Measurements from ENCODE around the gene OR5K1. TPM values are rescaled to one million over a fixed set of nuclear protein-coding genes. Genes with fewer than 3 reads are reported as not detected.

The OR5K1 gene
- total RNA-seq, 1 experiment from 2014 or later, result not detected

DNA sequence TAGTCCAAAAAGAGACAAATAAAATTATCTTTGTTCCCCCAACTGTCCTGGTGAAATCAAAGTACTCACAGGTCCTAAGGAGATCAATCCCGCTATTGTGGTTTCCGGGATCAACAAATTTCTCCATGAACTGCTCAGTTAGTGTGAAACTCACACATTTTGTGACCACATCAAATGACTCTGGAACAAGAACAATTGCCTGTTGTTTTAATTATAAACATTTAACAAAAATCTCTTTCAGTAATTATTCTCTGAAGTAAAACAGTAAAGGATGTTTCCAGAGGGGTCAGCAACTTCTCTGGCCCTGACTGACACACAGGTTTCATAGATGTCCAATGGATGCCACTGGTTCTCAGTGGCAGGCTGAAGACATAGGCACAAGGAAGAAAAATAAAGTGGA is 55.8 kb downstream of the OR5K1 start:
- H3K79me2 ChIP-seq (ENCODE audit: insufficient read depth, low read length), result peaks cover 71% of the 10 kb centered on the region
- POLR2A ChIA-PET, result no interaction called here
- no TSS peak for BruUV-seq (replicated peaks)
- CTCF ChIA-PET, result no interaction called here
- H3K4me1 ChIP-seq (ENCODE audit: control insufficient read depth in 1 of 2, insufficient read depth in 2 of 2, low read length in 2 of 2), result peaks cover 66 to 89% of the 10 kb centered on the region in 2 experiments
- H2AFZ ChIP-seq (ENCODE audit: low read depth, low read length, poor library complexity, severe bottlenecking), result no peak overlapping the region
- H3K27me3 ChIP-seq (ENCODE audit: insufficient read depth, low read length), result no peaks in the 10 kb centered on the region
- H3K27ac ChIP-seq (ENCODE audit: low read depth, low read length), result peak overlapping the region; percentile 86
- DNase-seq (ENCODE audit: low read depth, low spot score) (no peak), ATAC-seq (no peak)
- TF ChIP-seq, protein P1, sequence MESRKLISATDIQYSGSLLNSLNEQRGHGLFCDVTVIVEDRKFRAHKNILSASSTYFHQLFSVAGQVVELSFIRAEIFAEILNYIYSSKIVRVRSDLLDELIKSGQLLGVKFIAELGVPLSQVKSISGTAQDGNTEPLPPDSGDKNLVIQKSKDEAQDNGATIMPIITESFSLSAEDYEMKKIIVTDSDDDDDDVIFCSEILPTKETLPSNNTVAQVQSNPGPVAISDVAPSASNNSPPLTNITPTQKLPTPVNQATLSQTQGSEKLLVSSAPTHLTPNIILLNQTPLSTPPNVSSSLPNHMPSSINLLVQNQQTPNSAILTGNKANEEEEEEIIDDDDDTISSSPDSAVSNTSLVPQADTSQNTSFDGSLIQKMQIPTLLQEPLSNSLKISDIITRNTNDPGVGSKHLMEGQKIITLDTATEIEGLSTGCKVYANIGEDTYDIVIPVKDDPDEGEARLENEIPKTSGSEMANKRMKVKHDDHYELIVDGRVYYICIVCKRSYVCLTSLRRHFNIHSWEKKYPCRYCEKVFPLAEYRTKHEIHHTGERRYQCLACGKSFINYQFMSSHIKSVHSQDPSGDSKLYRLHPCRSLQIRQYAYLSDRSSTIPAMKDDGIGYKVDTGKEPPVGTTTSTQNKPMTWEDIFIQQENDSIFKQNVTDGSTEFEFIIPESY (IDR thresholded peaks at IDR 0.05; ENCODE audit: extremely low read depth, insufficient replicate concordance, low read length), result no peak
- no peak for TF ChIP-seq SP1 (IDR thresholded peaks at IDR 0.05; ENCODE audit: low read depth)
- H3K4me3 ChIP-seq (replicated peaks in 1 of 2; ENCODE audit: low read depth in 1 of 2, low read length in 2 of 2), result no peak overlapping the region
- RAD21 ChIA-PET (ENCODE audit: low non-redundant PET in 1 of 2, low total read pairs in 2 of 2, uncharacterized antibody in 2 of 2, unreplicated experiment in 2 of 2), result no interaction called here
- intact Hi-C loops (cut with micrococcal nuclease), result no loop called here
- peak overlapping the region; percentile 6 for H3K9ac ChIP-seq (ENCODE audit: low read length)
- H3K36me3 ChIP-seq (ENCODE audit: control insufficient read depth in 1 of 2, insufficient read depth in 2 of 2, low read length in 2 of 2), result peaks cover 46 to 54% of the 10 kb centered on the region in 2 experiments
- H3K4me2 ChIP-seq (ENCODE audit: low read length), result peak overlapping the region; percentile 87; the same call in 1 of the 2 replicates
- H4K20me1 ChIP-seq (ENCODE audit: insufficient read depth), result no peaks in the 10 kb centered on the region
- no peaks in the 10 kb centered on the region for H3K9me2 ChIP-seq (ENCODE audit: insufficient read depth)
- no peaks in the 10 kb centered on the region for H3K9me3 ChIP-seq (ENCODE audit: control insufficient read depth in 1 of 2, insufficient read depth in 1 of 2, low read depth in 1 of 2, low read length in 2 of 2)

DNA sequence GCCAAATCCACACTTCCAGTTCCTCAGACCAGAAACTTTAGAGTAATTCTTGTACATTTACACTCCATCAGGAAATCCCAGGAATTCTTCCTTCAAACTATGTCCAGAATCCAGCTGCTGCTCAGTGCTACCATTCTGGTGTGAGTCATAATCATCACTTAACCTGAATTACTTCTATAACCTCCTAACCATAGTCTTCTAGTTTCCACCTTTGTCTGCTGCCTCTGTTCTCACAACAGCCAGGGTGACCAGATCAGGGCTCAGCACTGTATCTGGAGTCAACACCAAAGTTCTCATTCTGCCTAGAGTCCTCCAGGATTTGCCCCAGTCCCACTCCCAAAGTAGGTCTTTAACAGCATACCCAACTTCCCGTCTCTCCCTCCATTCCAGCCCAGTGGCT is 56.4 kb downstream of the OR5K1 start:
- peaks cover 46 to 54% of the 10 kb centered on the region in 2 experiments for H3K36me3 ChIP-seq (ENCODE audit: control insufficient read depth in 1 of 2, insufficient read depth in 2 of 2, low read length in 2 of 2)
- no peak for ATAC-seq
- H3K27ac ChIP-seq (ENCODE audit: low read depth, low read length), result peak overlapping the region; percentile 86
- peaks cover 61 to 86% of the 10 kb centered on the region in 2 experiments for H3K4me1 ChIP-seq (ENCODE audit: control insufficient read depth in 1 of 2, insufficient read depth in 2 of 2, low read length in 2 of 2)
- H3K9ac ChIP-seq (ENCODE audit: low read length), result peak overlapping the region; percentile 6; the same call in 1 of the 2 replicates
- CTCF ChIA-PET, result no interaction called here
- DNase-seq (ENCODE audit: low read depth, low spot score), result no peak
- H3K79me2 ChIP-seq (ENCODE audit: insufficient read depth, low read length), result peaks cover 71% of the 10 kb centered on the region
- H3K4me3 ChIP-seq (replicated peaks in 1 of 2; ENCODE audit: low read depth in 1 of 2, low read length in 2 of 2), result no peak overlapping the region
- H2AFZ ChIP-seq (ENCODE audit: low read depth, low read length, poor library complexity, severe bottlenecking), result no peak overlapping the region
- no peaks in the 10 kb centered on the region for H4K20me1 ChIP-seq (ENCODE audit: insufficient read depth)
- BruUV-seq (replicated peaks), result no TSS peak
- intact Hi-C loops (cut with micrococcal nuclease), result no loop called here
- TF ChIP-seq SP1 (IDR thresholded peaks at IDR 0.05; ENCODE audit: low read depth), result no peak
- peak; percentile 14; the same call in 1 of the 2 replicates for TF ChIP-seq FOSL1 (IDR thresholded peaks at IDR 0.05; ENCODE audit: low read depth)
- no peak for TF ChIP-seq ZNF274 (IDR thresholded peaks at IDR 0.05; ENCODE audit: low read depth, low read length)
- TF ChIP-seq EGR1 (IDR thresholded peaks at IDR 0.05; ENCODE audit: low read depth), result no peak
- TF ChIP-seq ELF1 (IDR thresholded peaks at IDR 0.05; ENCODE audit: borderline replicate concordance, low read depth), result no peak
- H3K4me2 ChIP-seq (ENCODE audit: low read length), result peak overlapping the region; percentile 87
- H3K9me2 ChIP-seq (ENCODE audit: insufficient read depth), result no peaks in the 10 kb centered on the region
- RAD21 ChIA-PET (ENCODE audit: low non-redundant PET in 1 of 2, low total read pairs in 2 of 2, uncharacterized antibody in 2 of 2, unreplicated experiment in 2 of 2), result no interaction called here
- POLR2A ChIA-PET, result interaction anchor here (1.0 kb wide), 1 partner anchor 66 kb away, joined by 3 read pairs; no protein-coding TSS in a partner anchor
- no peaks in the 10 kb centered on the region for H3K9me3 ChIP-seq (ENCODE audit: control insufficient read depth in 1 of 2, insufficient read depth in 1 of 2, low read depth in 1 of 2, low read length in 2 of 2)
- H3K27me3 ChIP-seq (ENCODE audit: insufficient read depth, low read length), result no peaks in the 10 kb centered on the region

Data from HCT116 (cell line).